ENCODE results near the gene ZNF638.

- TF ChIP-seq CTCF (IDR thresholded peaks at IDR 0.05; ENCODE audit: insufficient read depth, low read length, poor library complexity, severe bottlenecking) = no peak
- TF ChIP-seq EZH2phosphoT487 (conservative IDR thresholded peaks at IDR 0.05; ENCODE audit: low read length) = no peak
Measured at GRCh38 chr2:71336802-71337201, 5.2 kb downstream of the ZNF638 start.
